ENCODE measurements around the gene TENT5C. TPM values are rescaled to one million over a fixed set of nuclear protein-coding genes. Genes with fewer than 3 reads are reported as not detected.

The TENT5C gene
- total RNA-seq, 6 experiments from 2014 or later = 0.47 to 0.91 (median 0.75) TPM

DNA sequence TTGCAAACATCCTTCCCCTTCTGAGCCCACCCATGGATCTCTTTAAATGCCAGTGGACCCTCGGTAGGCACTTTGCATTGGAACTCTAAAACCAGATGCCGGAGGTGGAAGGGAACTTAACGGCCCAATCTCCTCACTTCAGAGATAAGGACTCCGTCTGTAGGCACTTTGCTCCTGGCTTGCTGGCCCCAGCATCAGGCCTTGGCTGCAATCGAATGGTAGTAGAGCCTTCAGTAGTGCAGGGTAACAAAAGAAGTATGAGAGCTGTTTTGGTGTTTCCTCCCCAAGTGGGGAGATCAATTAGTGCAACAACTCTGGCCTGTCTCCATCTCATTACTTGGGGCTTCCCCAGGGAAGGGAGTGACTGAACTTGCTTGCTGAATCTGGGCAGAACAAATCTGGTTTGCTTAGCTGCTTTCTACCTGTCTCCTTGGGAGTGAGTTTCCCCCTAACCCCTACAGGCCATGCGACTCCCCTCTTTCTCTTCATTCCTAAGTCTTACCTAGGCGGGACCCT is 70.8 kb downstream of the TENT5C start:
- no peak for DNase-seq
- Mint-ChIP-seq H3K36me3 (ENCODE audit: low read depth) (no peaks in the 10 kb centered on the region), H3K27me3 (ENCODE audit: insufficient read depth) (peaks cover 10% of the 10 kb centered on the region), H3K9me3 (no peaks in the 10 kb centered on the region), H3K4me3 (no peak overlapping the region), H3K27ac (no peak overlapping the region), H3K4me1 (ENCODE audit: low read depth) (peaks cover 49% of the 10 kb centered on the region)
- TF ChIP-seq, protein P1, sequence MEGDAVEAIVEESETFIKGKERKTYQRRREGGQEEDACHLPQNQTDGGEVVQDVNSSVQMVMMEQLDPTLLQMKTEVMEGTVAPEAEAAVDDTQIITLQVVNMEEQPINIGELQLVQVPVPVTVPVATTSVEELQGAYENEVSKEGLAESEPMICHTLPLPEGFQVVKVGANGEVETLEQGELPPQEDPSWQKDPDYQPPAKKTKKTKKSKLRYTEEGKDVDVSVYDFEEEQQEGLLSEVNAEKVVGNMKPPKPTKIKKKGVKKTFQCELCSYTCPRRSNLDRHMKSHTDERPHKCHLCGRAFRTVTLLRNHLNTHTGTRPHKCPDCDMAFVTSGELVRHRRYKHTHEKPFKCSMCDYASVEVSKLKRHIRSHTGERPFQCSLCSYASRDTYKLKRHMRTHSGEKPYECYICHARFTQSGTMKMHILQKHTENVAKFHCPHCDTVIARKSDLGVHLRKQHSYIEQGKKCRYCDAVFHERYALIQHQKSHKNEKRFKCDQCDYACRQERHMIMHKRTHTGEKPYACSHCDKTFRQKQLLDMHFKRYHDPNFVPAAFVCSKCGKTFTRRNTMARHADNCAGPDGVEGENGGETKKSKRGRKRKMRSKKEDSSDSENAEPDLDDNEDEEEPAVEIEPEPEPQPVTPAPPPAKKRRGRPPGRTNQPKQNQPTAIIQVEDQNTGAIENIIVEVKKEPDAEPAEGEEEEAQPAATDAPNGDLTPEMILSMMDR (IDR thresholded peaks at IDR 0.05) = no peak

Other genes starting within 250 kb of the TENT5C start
- 10 to 100 TPM; 38.0 to 45.1 (median 40.7) TPM for gene MAN1A2, start 238.6 kb upstream of the TENT5C start, total RNA-seq (2021; fragmentation: NEBNext Ultra II Directional; extraction: Animal tissue kit (Norgen Biotek cat#: 25700))